HUES48 (cell line): Measurements from ENCODE around the gene TANC1.
A peak's percentile ranks its signal among the peaks of the same experiment; 100 is the strongest.

Experiments
- H3K27ac ChIP-seq: one replicate; pipeline ENCODE4 v1.7.0; 2013; ENCODE audit warnings: low read depth, low read length, inconsistent platforms
- H3K27me3 ChIP-seq: 2 replicates; pipeline ENCODE4 v1.6.1; 2013; ENCODE audit warnings: mild to moderate bottlenecking, low read length; ENCODE audit not compliant: control insufficient read depth, insufficient read depth
- H3K36me3 ChIP-seq: 2 replicates; pipeline ENCODE4 v1.6.1; 2013; ENCODE audit warnings: low read length; ENCODE audit not compliant: control insufficient read depth, insufficient read depth
- H3K4me1 ChIP-seq: 2 replicates; pipeline ENCODE4 v1.6.1; 2013; ENCODE audit warnings: mild to moderate bottlenecking, low read length; ENCODE audit not compliant: control insufficient read depth, insufficient read depth
- H3K4me3 ChIP-seq: 2 replicates; pipeline ENCODE4 v1.5.1; 2013; ENCODE audit warnings: mild to moderate bottlenecking, low read depth, low read length
- H3K9ac ChIP-seq: 2 replicates; pipeline ENCODE4 v1.6.1; 2013; ENCODE audit warnings: mild to moderate bottlenecking, low read depth, low read length, moderate library complexity
- H3K9me3 ChIP-seq: 2 replicates; pipeline ENCODE4 v1.6.1; 2013; ENCODE audit warnings: low read length; ENCODE audit not compliant: control insufficient read depth, insufficient read depth

TANC1 gene

GRCh38 chr2:159064446-159065301 lies 96.2 kb downstream of the TANC1 start:
- H3K4me3 ChIP-seq = no peak overlapping the region
- H3K9ac ChIP-seq = no peak overlapping the region
- no peaks in the 10 kb centered on the region for H3K36me3 ChIP-seq
- peak overlapping the region; percentile 76 for H3K27ac ChIP-seq
- no peaks in the 10 kb centered on the region for H3K9me3 ChIP-seq
- no peaks in the 10 kb centered on the region for H3K27me3 ChIP-seq
- H3K4me1 ChIP-seq = peaks cover 21% of the 10 kb centered on the region

- H3K4me1 ChIP-seq = peaks cover 21% of the 10 kb centered on the region
- no peaks in the 10 kb centered on the region for H3K36me3 ChIP-seq
- H3K27ac ChIP-seq = peak overlapping the region; percentile 76
- H3K4me3 ChIP-seq = no peak overlapping the region
- no peaks in the 10 kb centered on the region for H3K27me3 ChIP-seq
- no peaks in the 10 kb centered on the region for H3K9me3 ChIP-seq
- H3K9ac ChIP-seq = no peak overlapping the region
Observed at GRCh38 chr2:159065313-159065712, 96.9 kb downstream of the TANC1 start.

- H3K4me3 ChIP-seq = no peak overlapping the region
- no peak overlapping the region for H3K9ac ChIP-seq
- H3K9me3 ChIP-seq = no peaks in the 10 kb centered on the region
- no peaks in the 10 kb centered on the region for H3K36me3 ChIP-seq
- peaks cover 22% of the 10 kb centered on the region for H3K4me1 ChIP-seq
- no peaks in the 10 kb centered on the region for H3K27me3 ChIP-seq
- no peak overlapping the region for H3K27ac ChIP-seq
Observed at GRCh38 chr2:159065891-159066290, 97.5 kb downstream of the TANC1 start.

- no peak overlapping the region for H3K27ac ChIP-seq
- H3K4me1 ChIP-seq = peaks cover 24% of the 10 kb centered on the region
- H3K4me3 ChIP-seq = no peak overlapping the region
- no peak overlapping the region for H3K9ac ChIP-seq
- no peaks in the 10 kb centered on the region for H3K36me3 ChIP-seq
- H3K9me3 ChIP-seq = no peaks in the 10 kb centered on the region
- no peaks in the 10 kb centered on the region for H3K27me3 ChIP-seq
Observed at GRCh38 chr2:159066541-159067156, 98.2 kb downstream of the TANC1 start.

GRCh38 chr2:159067971-159068370 lies 99.5 kb downstream of the TANC1 start:
- no peak overlapping the region for H3K4me3 ChIP-seq

GRCh38 chr2:159069229-159069628 lies 100.8 kb downstream of the TANC1 start:
- no peaks in the 10 kb centered on the region for H3K9me3 ChIP-seq
- no peak overlapping the region for H3K9ac ChIP-seq
- H3K27ac ChIP-seq = no peak overlapping the region
- H3K4me1 ChIP-seq = peaks cover 20% of the 10 kb centered on the region
- H3K27me3 ChIP-seq = no peaks in the 10 kb centered on the region
- H3K36me3 ChIP-seq = no peaks in the 10 kb centered on the region
- no peak overlapping the region for H3K4me3 ChIP-seq

More at GRCh38 chr2:159067971-159068370, 99.5 kb downstream of the TANC1 start:
- no peaks in the 10 kb centered on the region for H3K36me3 ChIP-seq
- no peaks in the 10 kb centered on the region for H3K27me3 ChIP-seq
- H3K9me3 ChIP-seq = no peaks in the 10 kb centered on the region
- H3K4me1 ChIP-seq = peaks cover 24% of the 10 kb centered on the region
- no peak overlapping the region for H3K27ac ChIP-seq
- no peak overlapping the region for H3K9ac ChIP-seq

- H3K27ac ChIP-seq = no peak overlapping the region
- peaks cover 10% of the 10 kb centered on the region for H3K4me1 ChIP-seq
- H3K4me3 ChIP-seq = no peak overlapping the region
- H3K27me3 ChIP-seq = no peaks in the 10 kb centered on the region
- no peak overlapping the region for H3K9ac ChIP-seq
- H3K9me3 ChIP-seq = no peaks in the 10 kb centered on the region
- H3K36me3 ChIP-seq = no peaks in the 10 kb centered on the region
Observed at GRCh38 chr2:159070235-159070634, 101.8 kb downstream of the TANC1 start.

- H3K9ac ChIP-seq = no peak overlapping the region
- H3K9me3 ChIP-seq = no peaks in the 10 kb centered on the region
- no peak overlapping the region for H3K4me3 ChIP-seq
- H3K27ac ChIP-seq = no peak overlapping the region
- no peaks in the 10 kb centered on the region for H3K36me3 ChIP-seq
- no peaks in the 10 kb centered on the region for H3K27me3 ChIP-seq
- H3K4me1 ChIP-seq = 0 out of 2 replicates have a peak, but pooled peaks cover 3% of the 10 kb centered on the region
Observed at GRCh38 chr2:159071190-159071915, 102.9 kb downstream of the TANC1 start.

GRCh38 chr2:159072795-159073194 lies 104.4 kb downstream of the TANC1 start:
- Histone ChIP-seq H3K4me1 (0 out of 2 replicates have a peak, but pooled peaks cover 3% of the 10 kb centered on the region), H3K4me3 (no peak overlapping the region), H3K9me3 (no peaks in the 10 kb centered on the region), H3K27ac (no peak overlapping the region), H3K27me3 (no peaks in the 10 kb centered on the region), H3K9ac (no peak overlapping the region), H3K36me3 (no peaks in the 10 kb centered on the region)

GRCh38 chr2:159073256-159073655 lies 104.8 kb downstream of the TANC1 start:
- Histone ChIP-seq H3K27me3 (no peaks in the 10 kb centered on the region), H3K36me3 (no peaks in the 10 kb centered on the region), H3K9me3 (no peaks in the 10 kb centered on the region), H3K4me3 (no peak overlapping the region), H3K9ac (no peak overlapping the region), H3K27ac (no peak overlapping the region), H3K4me1 (0 out of 2 replicates have a peak, but pooled peaks cover 3% of the 10 kb centered on the region)

GRCh38 chr2:159074605-159075004 lies 106.2 kb downstream of the TANC1 start:
- 0 out of 2 replicates have a peak, but pooled peaks cover 3% of the 10 kb centered on the region for H3K4me1 ChIP-seq

More at GRCh38 chr2:159074605-159075004, 106.2 kb downstream of the TANC1 start:
- Histone ChIP-seq H3K4me3 (no peak overlapping the region), H3K36me3 (no peaks in the 10 kb centered on the region), H3K9me3 (no peaks in the 10 kb centered on the region), H3K27ac (no peak overlapping the region), H3K27me3 (no peaks in the 10 kb centered on the region), H3K9ac (no peak overlapping the region)
